ENCODE results near the gene SHC3.

SHC3 gene

DNA sequence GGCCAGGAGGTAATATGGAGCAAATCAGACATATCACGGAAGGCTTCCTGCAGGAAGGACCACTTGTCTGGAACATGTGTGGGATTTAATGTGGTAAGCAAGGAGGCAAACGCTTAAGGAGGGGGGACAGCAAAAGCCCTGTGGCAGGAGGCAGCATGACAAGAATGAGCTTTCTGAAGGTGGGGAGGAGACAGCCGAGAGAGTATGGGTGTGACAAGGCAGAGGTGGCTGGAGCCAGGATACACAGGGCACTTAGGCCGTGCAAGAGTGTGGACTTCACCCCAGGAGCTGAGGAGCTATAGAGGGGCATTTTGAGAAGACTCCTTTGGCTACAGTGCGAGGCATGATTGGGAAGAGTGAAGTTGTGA lies 201.7 kb downstream of the SHC3 start:
- H3K9me3 Mint-ChIP-seq, result no peaks in the 10 kb centered on the region
- DNase-seq (ENCODE audit: low spot score in 2 of 2) (no peak), ATAC-seq (no peak)
- no peak overlapping the region for H3K4me3 Mint-ChIP-seq
- H3K27ac Mint-ChIP-seq, result no peak overlapping the region
- H3K4me1 Mint-ChIP-seq, result no peaks in the 10 kb centered on the region
- H3K36me3 Mint-ChIP-seq, result no peaks in the 10 kb centered on the region

DNA sequence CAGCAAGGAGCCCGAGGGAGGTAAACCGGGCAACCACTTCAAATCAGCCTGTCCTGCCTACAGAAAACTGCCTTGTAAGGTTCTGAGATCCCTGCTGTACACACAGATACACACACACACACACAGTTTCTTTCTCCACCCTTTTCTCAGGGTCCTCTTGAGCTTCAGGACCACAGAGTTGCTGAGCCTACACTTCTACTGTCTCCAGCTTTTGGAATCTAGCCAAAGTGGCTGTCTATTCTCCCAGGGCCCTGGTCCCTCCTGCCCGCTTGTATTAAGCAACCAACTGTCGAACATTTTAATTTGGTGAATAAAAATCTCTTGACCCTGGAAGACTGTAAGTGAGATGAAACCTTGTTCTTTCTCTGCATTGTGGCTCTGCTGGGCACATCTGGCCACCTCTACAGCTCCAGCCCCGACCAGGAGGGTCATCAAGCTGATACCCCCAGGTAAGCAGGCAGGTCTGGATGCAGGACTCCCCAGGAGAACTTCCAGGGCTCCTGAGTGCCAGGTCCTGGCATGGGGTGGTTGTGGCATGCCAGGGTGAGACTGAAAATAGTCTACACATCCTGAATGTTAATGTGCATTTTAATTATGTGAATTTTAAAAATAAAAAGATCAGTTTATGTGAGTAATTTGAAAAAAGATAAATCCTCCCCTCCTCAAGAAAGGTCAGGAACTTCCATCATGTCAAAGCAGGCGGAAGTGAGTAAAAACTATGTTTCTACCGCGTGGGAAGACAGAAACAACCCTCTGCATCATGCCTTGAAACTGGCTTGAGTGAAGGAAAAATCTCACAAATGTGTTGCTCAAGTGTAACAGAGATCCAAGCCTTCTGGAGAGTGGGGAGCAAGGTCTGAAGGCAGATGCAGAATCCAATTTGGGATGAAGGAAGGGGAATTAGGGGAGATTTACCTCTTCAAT lies 202.4 kb downstream of the SHC3 start:
- no peak for DNase-seq (ENCODE audit: low spot score in 2 of 2)
- Mint-ChIP-seq H3K36me3 (no peaks in the 10 kb centered on the region), H3K4me1 (no peaks in the 10 kb centered on the region), H3K4me3 (no peak overlapping the region), H3K9me3 (no peaks in the 10 kb centered on the region), H3K27ac (no peak overlapping the region)
- ATAC-seq, result no peak

DNA sequence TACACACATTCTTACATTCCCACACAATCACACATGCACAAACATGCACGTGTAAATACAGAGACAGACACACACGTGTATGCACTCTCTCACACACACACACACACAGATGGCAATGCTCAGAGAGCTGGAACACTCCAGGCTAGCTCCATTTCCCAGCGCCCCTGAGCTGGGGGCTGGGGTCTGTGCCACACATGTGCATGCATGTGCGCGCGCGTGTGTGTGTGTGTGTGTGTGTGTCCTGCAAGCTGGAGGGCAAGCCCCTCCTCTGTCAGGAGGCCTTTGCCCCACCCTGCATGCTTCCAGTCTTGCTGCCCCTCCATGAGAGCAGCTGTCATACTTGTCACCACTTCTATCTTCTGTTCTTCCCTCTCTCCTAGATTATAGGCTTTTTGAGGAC lies 204.0 kb downstream of the SHC3 start:
- Mint-ChIP-seq H3K4me3 (no peak overlapping the region), H3K9me3 (no peaks in the 10 kb centered on the region), H3K36me3 (no peaks in the 10 kb centered on the region), H3K4me1 (no peaks in the 10 kb centered on the region), H3K27ac (no peak overlapping the region)
- ATAC-seq, result no peak
- DNase-seq (ENCODE audit: low spot score in 2 of 2), result no peak

DNA sequence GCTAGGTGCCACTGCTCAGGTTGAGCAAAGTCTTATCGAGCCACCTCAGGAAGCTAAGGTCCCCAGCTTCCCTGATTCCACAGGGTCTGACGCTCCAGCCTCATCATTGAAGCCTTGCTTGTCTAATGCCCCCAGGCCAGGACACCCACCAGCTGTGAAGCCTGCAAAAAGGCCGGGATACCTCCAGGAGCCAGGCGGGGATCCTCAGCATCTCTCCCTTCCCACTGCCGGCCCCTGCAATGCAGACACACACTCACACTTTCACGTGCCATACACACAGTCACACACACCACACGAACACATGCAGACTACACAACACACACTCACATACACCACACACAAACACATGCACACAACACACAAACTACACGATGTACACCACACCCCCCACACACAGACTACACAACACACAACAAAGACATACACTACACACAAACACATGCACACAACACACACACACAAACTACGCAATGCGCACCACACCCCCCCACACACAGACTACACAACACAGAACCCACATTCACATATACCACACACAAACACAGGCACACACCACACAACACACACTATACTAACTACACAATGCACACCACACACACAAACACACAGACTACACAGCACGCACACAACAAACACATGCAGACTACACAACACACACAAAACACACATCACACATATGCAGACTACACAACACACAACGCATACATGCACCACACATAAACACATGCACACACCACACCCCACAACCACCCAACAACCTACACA lies 205.2 kb downstream of the SHC3 start:
- Mint-ChIP-seq H3K36me3 (no peaks in the 10 kb centered on the region), H3K27ac (no peak overlapping the region), H3K9me3 (no peaks in the 10 kb centered on the region), H3K4me1 (no peaks in the 10 kb centered on the region), H3K4me3 (no peak overlapping the region)
- ATAC-seq, result no peak
- DNase-seq (ENCODE audit: low spot score in 2 of 2), result no peak

DNA sequence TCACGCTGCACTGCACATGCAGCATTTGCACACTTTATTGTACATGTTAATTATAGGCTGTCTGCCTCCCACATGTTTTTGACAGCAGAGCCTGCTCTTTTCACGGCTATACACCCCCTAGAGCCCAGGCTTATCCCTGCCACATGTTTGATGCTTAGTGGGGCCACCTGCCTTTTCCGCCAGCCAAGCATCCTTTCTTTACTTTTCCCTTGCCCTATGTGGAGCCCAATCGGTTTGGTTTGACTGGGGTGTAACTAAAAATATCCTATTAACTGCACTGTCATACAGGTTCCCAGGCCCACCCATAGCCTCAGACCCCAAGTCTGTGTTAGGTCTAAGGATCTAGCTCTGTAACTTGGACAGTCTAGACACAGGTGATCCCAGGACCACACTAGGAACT lies 206.2 kb downstream of the SHC3 start:
- no peak for ATAC-seq
- no peak overlapping the region for H3K4me3 Mint-ChIP-seq
- no peaks in the 10 kb centered on the region for H3K9me3 Mint-ChIP-seq

DNA sequence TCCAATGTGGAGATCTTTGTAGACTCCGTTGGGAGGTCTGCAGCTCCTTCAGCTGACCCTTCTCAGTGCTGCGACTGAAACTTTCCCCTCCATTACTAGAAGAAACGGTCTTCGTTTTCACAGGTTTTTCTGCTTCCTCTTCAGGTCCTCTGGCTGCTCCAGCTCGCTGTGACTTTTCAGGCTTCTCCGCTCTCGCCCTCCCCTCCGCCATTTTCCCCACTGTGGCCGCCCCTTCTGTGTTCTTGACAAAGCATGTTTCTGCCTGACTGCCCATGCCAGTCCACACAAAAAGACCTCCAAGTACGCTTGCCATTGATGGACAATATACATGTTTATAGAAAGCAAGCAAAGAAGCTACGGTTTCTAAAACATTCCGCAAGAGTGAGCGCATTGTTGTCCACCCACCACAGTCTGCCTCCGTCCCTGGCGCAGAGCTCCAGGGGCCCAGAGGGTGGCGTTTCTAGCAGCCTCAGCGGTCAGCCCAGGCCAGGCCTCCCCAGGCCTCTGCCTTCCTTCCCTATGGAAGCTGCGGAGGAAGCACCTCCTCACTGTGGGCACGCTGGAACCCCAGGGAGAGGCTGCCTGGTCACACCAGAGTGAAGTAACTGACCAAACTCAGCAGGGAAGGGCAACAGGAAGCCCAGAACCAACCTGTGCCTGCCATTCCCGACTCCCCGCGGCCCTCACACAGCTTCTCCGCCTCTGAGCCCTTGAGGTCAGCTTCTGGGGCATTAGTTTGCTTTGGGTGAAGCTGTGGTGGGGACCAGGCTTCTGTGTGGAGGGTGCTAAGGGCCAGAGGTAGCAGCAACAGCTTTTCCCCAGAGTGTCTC lies 207.3 kb downstream of the SHC3 start:
- no peak overlapping the region for H3K27ac Mint-ChIP-seq
- ATAC-seq (no peak), DNase-seq (ENCODE audit: low spot score in 2 of 2) (no peak)
- H3K9me3 Mint-ChIP-seq, result no peaks in the 10 kb centered on the region
- no peaks in the 10 kb centered on the region for H3K36me3 Mint-ChIP-seq
- no peak overlapping the region for H3K4me3 Mint-ChIP-seq
- no peaks in the 10 kb centered on the region for H3K4me1 Mint-ChIP-seq

More for the DNA sequence above, 206.2 kb downstream of the SHC3 start:
- H3K4me1 Mint-ChIP-seq, result no peaks in the 10 kb centered on the region
- no peak overlapping the region for H3K27ac Mint-ChIP-seq
- no peaks in the 10 kb centered on the region for H3K36me3 Mint-ChIP-seq
- DNase-seq (ENCODE audit: low spot score in 2 of 2), result no peak

DNA sequence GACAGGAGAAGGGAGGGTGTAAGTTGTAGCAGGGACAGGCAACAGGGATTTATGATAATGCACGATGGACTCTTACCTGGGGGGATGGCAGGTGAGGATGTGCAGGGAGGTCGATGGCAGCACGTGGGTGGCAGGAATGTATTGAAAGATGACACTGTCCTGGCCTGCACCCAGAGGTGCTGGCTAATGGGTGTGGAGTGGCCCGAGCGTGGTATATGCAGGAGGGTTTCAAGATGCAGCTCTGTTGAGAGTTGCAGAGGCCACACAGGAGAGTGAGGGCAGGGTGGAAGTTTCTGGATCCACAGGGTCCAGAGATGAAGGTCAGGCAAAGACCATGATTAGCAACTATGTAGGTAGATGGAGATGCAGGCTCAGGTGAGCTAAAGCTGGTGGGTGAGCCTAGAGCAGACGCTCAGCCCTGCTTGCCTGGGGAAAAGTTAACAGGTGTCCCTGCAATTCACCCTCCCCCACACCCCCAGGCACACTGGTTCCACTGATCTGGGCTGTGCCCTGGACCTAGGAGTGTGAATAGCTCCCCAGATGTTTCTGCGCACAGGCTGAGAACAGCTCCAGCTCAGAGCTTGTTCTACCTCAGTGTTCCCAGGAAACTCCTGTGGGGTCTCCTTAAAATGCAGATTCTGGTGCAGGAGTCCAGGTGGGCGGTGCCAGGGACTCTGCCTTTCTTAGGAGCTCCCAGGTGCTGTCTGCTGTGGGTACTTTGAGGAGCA lies 208.8 kb downstream of the SHC3 start:
- Mint-ChIP-seq H3K4me1 (no peaks in the 10 kb centered on the region), H3K36me3 (no peaks in the 10 kb centered on the region), H3K9me3 (no peaks in the 10 kb centered on the region), H3K4me3 (no peak overlapping the region), H3K27ac (no peak overlapping the region)
- DNase-seq (ENCODE audit: low spot score in 2 of 2), result no peak
- ATAC-seq, result no peak

DNA sequence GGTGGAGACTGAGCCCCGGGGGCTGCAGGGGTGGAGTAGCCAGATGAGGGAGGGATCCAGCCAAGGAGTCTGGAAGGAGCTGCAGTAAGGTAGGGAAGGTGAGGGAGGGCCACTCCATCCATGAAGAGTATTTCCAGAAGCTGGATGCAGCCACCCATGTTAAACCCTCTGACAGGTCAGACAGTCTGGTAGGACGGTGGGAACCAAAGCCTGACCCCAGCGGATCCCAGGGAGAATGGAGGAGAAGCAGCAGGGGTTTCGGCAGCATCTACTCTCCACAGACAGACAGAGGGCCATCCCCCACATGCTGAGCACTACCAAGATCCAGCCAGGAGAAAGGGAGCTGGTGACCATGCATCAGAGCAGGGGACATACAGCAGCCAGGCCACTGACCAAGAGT lies 209.8 kb downstream of the SHC3 start:
- Mint-ChIP-seq H3K36me3 (no peaks in the 10 kb centered on the region), H3K4me3 (no peak overlapping the region), H3K9me3 (no peaks in the 10 kb centered on the region), H3K27ac (no peak overlapping the region), H3K4me1 (no peaks in the 10 kb centered on the region)
- DNase-seq (ENCODE audit: low spot score in 2 of 2) (no peak), ATAC-seq (no peak)

DNA sequence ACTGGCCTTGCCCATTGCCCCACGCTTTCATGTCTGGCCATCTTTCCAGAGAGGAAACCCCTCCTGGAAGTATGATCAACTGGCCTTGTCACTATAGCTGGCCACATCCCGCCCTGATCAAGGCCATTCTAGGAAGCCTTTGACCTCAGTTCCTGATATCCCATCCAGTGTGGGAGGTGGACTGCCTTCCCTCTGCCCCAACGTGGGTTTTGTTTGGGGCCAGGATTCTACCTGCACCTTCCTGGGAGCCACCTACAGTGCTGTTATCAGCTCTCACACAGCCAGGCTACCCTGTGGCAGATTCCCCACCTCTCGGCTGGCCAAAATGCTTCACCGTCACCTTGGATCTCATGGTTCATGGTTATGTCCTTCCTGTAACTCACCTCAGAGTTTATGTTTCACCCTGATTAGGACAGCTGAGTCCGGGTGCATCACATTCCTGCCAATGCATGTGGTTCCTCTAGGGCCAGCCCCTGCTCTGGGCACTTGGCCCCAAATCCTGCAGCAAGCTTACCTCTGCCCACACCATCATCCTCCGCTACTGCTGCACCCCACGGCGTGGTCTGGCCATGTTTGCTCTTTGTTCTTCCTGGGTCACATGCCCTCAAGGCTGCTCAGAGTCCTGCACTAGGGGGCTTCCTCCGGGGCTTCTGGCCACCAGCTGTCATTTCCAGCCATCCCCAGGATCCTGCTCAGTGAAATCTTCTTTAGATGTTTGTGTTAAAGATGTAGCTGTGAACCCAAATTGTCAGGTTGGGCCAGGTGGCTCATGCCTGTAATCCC lies 211.5 kb downstream of the SHC3 start:
- DNase-seq (ENCODE audit: low spot score in 2 of 2) (no peak), ATAC-seq (no peak)
- Mint-ChIP-seq H3K36me3 (no peaks in the 10 kb centered on the region), H3K4me1 (no peaks in the 10 kb centered on the region), H3K27ac (no peak overlapping the region), H3K4me3 (no peak overlapping the region), H3K9me3 (no peaks in the 10 kb centered on the region)

DNA sequence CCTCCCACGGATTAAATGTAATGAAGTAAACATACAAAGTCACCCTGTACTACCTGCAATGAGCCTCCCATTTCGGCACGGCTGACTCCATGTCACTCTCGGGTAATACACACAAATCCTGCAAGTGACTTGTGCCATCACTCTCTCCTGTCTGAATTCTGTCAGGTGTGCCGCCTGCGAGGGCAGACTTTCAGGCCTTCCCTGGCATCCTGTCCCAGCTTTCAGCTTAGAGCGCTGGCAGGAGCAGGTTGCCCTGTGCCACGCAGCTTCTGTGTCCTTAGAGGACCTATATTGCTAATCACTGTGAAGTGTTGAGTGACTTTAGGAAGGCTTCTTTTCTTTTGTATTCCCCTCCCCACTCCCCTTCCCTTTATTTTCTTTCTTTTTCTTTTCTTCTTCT lies 213.1 kb downstream of the SHC3 start:
- H3K36me3 Mint-ChIP-seq, result no peaks in the 10 kb centered on the region
- H3K9me3 Mint-ChIP-seq, result no peaks in the 10 kb centered on the region
- DNase-seq (ENCODE audit: low spot score in 2 of 2) (no peak), ATAC-seq (no peak)
- H3K4me3 Mint-ChIP-seq, result no peak overlapping the region
- H3K27ac Mint-ChIP-seq, result no peak overlapping the region
- no peaks in the 10 kb centered on the region for H3K4me1 Mint-ChIP-seq

DNA sequence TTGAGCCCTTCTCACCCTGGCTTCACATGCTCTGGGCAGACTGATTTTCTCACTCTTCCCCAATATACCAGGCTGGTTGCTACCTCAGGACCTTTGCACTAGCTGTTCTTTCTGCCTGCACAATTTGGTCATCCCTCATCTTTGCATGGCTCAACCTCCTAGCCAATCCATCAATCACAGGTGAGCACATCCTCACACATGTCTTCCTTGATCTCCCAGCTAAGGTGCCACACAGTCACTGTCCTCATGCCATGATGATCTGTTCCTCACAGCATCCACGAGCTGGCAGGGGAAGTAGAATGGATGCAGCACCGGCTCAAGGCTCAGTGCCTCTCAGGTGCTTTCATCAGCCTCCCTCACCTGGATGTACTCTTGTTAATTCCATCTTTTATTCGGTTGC lies 218.0 kb downstream of the SHC3 start:
- DNase-seq (ENCODE audit: low spot score in 2 of 2) (no peak), ATAC-seq (no peak)
- Mint-ChIP-seq H3K4me1 (no peaks in the 10 kb centered on the region), H3K36me3 (no peaks in the 10 kb centered on the region), H3K4me3 (no peak overlapping the region), H3K27ac (no peak overlapping the region), H3K9me3 (no peaks in the 10 kb centered on the region)

DNA sequence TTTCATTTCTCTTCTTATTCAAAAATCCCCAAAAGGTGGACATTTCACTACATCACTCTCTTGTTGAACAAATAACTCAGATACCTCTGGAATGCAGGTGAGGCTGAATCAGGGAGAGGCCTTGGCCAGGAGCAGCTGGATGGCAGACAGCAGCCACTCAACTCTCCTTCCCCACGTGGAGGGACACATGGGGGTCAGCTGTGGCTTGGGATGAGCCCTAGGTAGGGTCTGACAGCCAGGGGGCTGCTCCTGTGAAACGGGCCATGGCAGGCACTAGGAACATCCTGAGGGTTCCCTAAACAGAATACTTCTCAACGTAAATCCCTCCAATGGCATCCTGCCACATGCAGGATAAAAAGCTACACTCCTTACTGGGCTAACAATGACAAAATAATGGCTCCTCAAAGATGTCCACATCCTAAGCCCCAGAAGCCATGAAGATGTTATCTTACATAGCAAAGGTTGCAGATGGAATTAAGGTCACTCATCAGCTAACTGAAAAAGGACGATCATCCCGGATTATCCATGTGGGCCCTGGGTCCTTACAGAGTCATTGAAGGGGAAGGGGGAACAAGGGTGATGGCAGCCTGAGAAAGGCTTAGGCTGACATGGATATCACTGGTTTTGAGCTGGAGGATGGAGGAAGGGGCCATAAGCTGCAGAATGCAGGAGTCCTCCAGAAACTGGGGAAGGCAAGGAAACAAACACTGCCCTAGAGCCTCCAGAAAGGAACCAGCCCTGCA lies 218.7 kb downstream of the SHC3 start:
- Mint-ChIP-seq H3K9me3 (no peaks in the 10 kb centered on the region), H3K36me3 (no peaks in the 10 kb centered on the region), H3K4me1 (no peaks in the 10 kb centered on the region), H3K27ac (no peak overlapping the region), H3K4me3 (no peak overlapping the region)
- DNase-seq (ENCODE audit: low spot score in 2 of 2) (no peak), ATAC-seq (no peak)

DNA sequence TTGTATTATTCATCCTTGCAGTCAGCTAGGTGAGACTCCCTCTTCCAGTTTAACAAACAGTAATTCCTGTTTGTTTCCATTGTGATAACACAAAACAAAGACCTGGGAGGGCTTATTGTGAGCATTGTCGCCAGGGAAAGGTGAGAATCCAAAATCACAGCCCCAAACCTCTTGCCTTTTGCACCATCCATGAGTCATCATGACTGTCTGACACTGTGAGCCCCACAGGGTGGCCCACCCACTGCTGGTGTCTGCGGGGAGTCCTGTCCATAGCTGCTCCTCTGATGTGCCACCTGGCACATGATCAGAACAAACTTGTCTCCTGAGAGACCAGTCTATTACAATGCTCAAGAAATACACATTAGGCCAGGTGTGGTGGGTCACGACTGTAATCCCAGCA lies 221.1 kb downstream of the SHC3 start:
- Mint-ChIP-seq H3K27ac (no peak overlapping the region), H3K9me3 (no peaks in the 10 kb centered on the region), H3K36me3 (no peaks in the 10 kb centered on the region), H3K4me3 (no peak overlapping the region), H3K4me1 (peaks cover 4% of the 10 kb centered on the region)
- DNase-seq (ENCODE audit: low spot score in 2 of 2) (no peak), ATAC-seq (peak; percentile 35)
